Kidney (tissue), 14 donors: Measurements from ENCODE around the gene PHACTR2. TPM values are rescaled to one million over a fixed set of nuclear protein-coding genes. Genes with fewer than 3 reads are reported as not detected.

ENCODE experiments used
- DNase-seq, 5 donors: peaks; one replicate each; pipeline ENCODE4 v3.0.0-alpha.2; 2013 to 2020
- FAIRE-seq: peaks from 2 replicates; lab custom pipeline; 2012; peaks lifted over from hg19 to GRCh38; lab: Jason Lieb, UNC
- H3K27ac ChIP-seq, 2 donors: one replicate each; pipeline ENCODE4 v1.7.0; 2013; ENCODE audit warnings: low read depth in 2 of 2, low read length in 2 of 2, inconsistent platforms in 1 of 2
- H3K27me3 ChIP-seq: one replicate; pipeline ENCODE4 v1.7.1; 2013; ENCODE audit warnings: low read length, inconsistent platforms; ENCODE audit not compliant: control insufficient read depth, insufficient read depth
- H3K36me3 ChIP-seq, 3 donors: one replicate each; pipeline versions ENCODE4 v1.7.0 to v1.7.1; 2013; ENCODE audit warnings: low read length in 3 of 3, control low read depth in 1 of 3, inconsistent platforms in 1 of 3; ENCODE audit not compliant: insufficient read depth in 3 of 3, control insufficient read depth in 2 of 3
- H3K4me1 ChIP-seq, 3 donors: one replicate each; pipeline versions ENCODE4 v1.7.0 to v1.7.1; 2013; ENCODE audit warnings: low read length in 3 of 3, inconsistent platforms in 1 of 3, low read depth in 1 of 3; ENCODE audit not compliant: control insufficient read depth in 2 of 3, insufficient read depth in 2 of 3
- H3K4me3 ChIP-seq, 3 donors: one replicate each; pipeline versions ENCODE4 v1.7.0 to v1.8.1; 2013; ENCODE audit warnings: low read length in 3 of 3, control low read depth in 1 of 3, inconsistent platforms in 1 of 3
- H3K9ac ChIP-seq, 3 donors: one replicate each; pipeline versions ENCODE4 v1.7.0 to v1.7.1; 2013; ENCODE audit warnings: low read length in 3 of 3, control low read depth in 1 of 3, inconsistent platforms in 1 of 3
- H3K9me3 ChIP-seq, 3 donors: one replicate each; pipeline versions ENCODE4 v1.7.0 to v1.7.1; 2013; ENCODE audit warnings: low read length in 3 of 3, control low read depth in 1 of 3, inconsistent platforms in 1 of 3; ENCODE audit not compliant: control insufficient read depth in 2 of 3, insufficient read depth in 1 of 3
- intact Hi-C: fragments of 100-400 bp; cut with DNase I; formaldehyde crosslinking; loops from one replicate; pipeline ENCODE4 v1.11.1; 2022
- polyA plus RNA-seq: library from polyadenylated mRNA; stranded (reverse); fragments of 350-450 nt; fragmentation: Illumina TruSeq; extraction: RNeasy Lipid Tissue Mini Kit (QIAGEN cat#74804); gene quantifications from one replicate; pipeline ENCODE4 v1.2.3, GENCODE V29; 2014; ENCODE audit warnings: low read depth, low replicate concordance; ENCODE audit not compliant: insufficient read depth
- total RNA-seq: library from RNA; stranded (reverse); fragmentation: NEBNext Ultra II Directional; extraction: Animal tissue kit (Norgen Biotek cat#: 25700); gene quantifications from one replicate; pipeline ENCODE4 v1.2.1, GENCODE V29; 2021
- TF ChIP-seq, protein P1 (sequence below): IDR thresholded peaks from 3 replicates; pipeline ENCODE4 v1.5.1; 2012; ENCODE audit warnings: mild to moderate bottlenecking, moderate library complexity, borderline replicate concordance; ENCODE audit not compliant: insufficient read depth; ENCODE audit errors: extremely low read depth
- donor health status: control.
- donor health status: control.
- donor health status: control.
- donor health status: control.
- donor health status: control.
- donor health status: DM: yes; HTN: yes; CAD: no.
- donor health status: Normal renal cell carcinoma (clear cell type).

Gene PHACTR2
- total and polyA plus RNA-seq, 2 donors from 2014 or later = 3.5 to 56.1 TPM

GRCh38 chr6:143694013-143694412 is 16.2 kb downstream of the PHACTR2 start:
- H3K9ac ChIP-seq = no peak overlapping the region
- peaks cover 5 to 8% (median 5%) of the 10 kb centered on the region in 3 donors for H3K4me1 ChIP-seq
- no peaks in the 10 kb centered on the region for H3K27me3 ChIP-seq
- intact Hi-C loops = no loop called here
- FAIRE-seq = no peak
- DNase-seq = no peak
- H3K4me3 ChIP-seq = no peak overlapping the region
- H3K9me3 ChIP-seq = no peaks in the 10 kb centered on the region
- H3K27ac ChIP-seq = no peak overlapping the region
- TF ChIP-seq, protein P1, sequence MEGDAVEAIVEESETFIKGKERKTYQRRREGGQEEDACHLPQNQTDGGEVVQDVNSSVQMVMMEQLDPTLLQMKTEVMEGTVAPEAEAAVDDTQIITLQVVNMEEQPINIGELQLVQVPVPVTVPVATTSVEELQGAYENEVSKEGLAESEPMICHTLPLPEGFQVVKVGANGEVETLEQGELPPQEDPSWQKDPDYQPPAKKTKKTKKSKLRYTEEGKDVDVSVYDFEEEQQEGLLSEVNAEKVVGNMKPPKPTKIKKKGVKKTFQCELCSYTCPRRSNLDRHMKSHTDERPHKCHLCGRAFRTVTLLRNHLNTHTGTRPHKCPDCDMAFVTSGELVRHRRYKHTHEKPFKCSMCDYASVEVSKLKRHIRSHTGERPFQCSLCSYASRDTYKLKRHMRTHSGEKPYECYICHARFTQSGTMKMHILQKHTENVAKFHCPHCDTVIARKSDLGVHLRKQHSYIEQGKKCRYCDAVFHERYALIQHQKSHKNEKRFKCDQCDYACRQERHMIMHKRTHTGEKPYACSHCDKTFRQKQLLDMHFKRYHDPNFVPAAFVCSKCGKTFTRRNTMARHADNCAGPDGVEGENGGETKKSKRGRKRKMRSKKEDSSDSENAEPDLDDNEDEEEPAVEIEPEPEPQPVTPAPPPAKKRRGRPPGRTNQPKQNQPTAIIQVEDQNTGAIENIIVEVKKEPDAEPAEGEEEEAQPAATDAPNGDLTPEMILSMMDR = no peak
- no peaks in the 10 kb centered on the region for H3K36me3 ChIP-seq

DNA sequence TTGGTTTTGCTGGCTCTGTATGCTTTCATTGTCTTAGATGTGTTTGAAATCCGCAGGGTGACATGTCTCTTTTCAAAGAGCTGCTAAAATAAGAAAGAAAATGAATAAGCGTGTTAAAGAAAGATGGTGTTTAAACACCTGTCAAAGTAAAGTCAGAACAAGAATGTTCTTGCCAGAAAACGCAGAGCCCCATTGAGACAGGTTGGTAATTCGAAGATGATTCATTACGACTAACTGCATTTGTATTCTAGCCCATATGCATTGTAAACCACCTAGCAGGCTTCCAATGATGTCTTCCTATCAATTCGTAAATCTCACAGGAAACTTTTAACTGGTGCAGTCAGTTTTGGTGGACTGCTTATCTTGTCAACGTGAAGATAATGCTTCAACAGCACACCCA is 16.8 kb downstream of the PHACTR2 start:
- Histone ChIP-seq H3K27me3 (no peaks in the 10 kb centered on the region), H3K9me3 (no peaks in the 10 kb centered on the region), H3K9ac (no peak overlapping the region), H3K4me1 (peaks cover 5 to 8% (median 5%) of the 10 kb centered on the region in 3 donors), H3K36me3 (no peaks in the 10 kb centered on the region), H3K27ac (no peak overlapping the region), H3K4me3 (no peak overlapping the region)
- DNase-seq (no peak), FAIRE-seq (no peak)
- TF ChIP-seq, protein P1 = no peak
- intact Hi-C loops = no loop called here

GRCh38 chr6:143695130-143695968 is 17.6 kb downstream of the PHACTR2 start:
- Histone ChIP-seq H3K9ac (no peak overlapping the region), H3K27ac (no peak overlapping the region), H3K9me3 (no peaks in the 10 kb centered on the region), H3K36me3 (no peaks in the 10 kb centered on the region), H3K4me3 (no peak overlapping the region), H3K27me3 (no peaks in the 10 kb centered on the region), H3K4me1 (peaks cover 5 to 8% (median 5%) of the 10 kb centered on the region in 3 donors)
- TF ChIP-seq, protein P1 = no peak
- DNase-seq (peak in 2 of 5 donors; percentile 24 to 56), FAIRE-seq (no peak)
- intact Hi-C loops = no loop called here
